Activated CD4-positive, alpha-beta T cell treated with anti-CD3 and anti-CD28 coated beads, Interleukin-2, amount 50 U/mL, for 24 hours (primary cell): ENCODE results near the gene C11orf91.
"Not testable (repeated sequence)": the region's sequence is repeated elsewhere in the genome, so short reads cannot be mapped to it uniquely, and the experiment has no call there.

Experiments used
- DNase-seq, 2 donors: peaks; one replicate each; pipeline ENCODE4 v3.0.0-alpha.2; 2020; ENCODE audit warnings: low read depth in 1 of 2, low spot score in 1 of 2

The C11orf91 gene

GRCh38 chr11:33670250-33671011, 30.2 kb downstream of the C11orf91 start:
- DNase-seq: no peak

- no peak for DNase-seq
Measured at GRCh38 chr11:33669598-33670249, 30.9 kb downstream of the C11orf91 start.

DNA sequence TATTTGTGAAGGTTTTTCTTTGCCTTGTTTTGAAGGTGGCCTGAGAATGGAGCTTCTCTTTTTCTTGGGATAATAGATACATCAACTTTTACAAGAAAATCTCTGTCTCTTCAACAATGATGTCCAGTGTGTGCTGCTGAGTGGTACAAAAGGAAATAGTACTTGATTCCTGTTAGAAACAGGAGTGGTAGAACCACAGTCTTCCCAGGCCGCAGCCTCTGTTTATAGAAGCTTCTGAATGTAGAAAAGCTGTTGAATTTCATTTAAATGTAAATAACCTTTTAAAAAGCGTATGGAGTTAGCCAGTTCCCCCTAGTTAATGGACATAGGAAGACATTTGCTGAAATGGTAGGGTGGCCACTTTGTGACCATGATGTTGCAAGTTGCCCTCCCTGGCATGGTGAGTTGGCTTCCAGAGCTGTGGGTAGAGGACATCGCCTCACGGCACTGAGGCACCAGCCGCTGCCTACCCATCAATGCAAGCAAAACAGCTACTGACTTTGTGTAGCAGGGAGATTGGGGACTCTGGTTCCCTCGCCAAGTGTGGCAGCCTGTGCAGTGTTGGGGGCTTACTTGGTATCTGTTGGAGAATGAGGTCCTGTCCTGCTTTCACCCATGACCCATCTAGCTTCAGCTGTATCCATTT, 31.6 kb downstream of the C11orf91 start:
- DNase-seq: no peak

GRCh38 chr11:33668468-33668825, 32.2 kb downstream of the C11orf91 start:
- DNase-seq: no peak

- DNase-seq: no peak
Measured at GRCh38 chr11:33667819-33668467, 32.7 kb downstream of the C11orf91 start.

DNA sequence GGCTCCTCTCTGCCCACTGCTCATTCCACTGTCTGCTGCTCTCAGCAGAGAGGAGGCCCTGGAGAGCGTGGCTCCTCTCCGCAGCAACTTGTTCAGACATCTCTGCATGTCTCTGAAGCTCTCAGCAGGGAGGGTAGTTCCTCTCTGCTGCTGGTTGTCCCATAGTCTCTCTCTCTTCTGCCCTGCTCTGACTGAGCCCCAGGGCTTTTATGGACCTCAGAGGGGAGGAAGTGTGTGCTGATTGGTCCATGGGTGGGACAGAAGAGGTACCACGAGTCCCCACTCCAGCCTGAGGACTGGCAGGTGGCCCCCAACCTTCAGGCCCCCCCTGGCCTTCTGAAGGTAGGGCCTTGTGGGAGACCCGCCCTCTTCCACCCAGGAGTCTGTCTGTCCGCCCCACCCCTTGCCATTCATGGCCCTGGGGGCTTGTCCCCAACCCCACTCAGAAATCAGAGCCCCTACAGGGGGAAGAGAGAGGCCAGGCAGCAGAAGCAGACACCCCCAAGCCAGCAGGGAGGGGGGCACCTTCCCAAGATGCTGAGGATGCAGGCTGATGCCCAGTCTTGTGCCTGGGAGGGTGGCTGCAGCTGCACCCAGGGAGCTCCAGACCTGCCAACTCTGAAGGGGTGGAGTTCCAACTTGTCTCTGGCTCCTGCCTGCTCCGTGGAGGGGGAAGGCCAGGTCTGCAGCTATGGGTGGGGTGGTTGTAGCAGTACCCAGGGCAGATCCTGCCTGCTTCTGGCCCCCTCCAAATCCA, 35.1 kb downstream of the C11orf91 start:
- no peak for DNase-seq

GRCh38 chr11:33664827-33665226, 35.8 kb downstream of the C11orf91 start:
- DNase-seq: no peak

DNA sequence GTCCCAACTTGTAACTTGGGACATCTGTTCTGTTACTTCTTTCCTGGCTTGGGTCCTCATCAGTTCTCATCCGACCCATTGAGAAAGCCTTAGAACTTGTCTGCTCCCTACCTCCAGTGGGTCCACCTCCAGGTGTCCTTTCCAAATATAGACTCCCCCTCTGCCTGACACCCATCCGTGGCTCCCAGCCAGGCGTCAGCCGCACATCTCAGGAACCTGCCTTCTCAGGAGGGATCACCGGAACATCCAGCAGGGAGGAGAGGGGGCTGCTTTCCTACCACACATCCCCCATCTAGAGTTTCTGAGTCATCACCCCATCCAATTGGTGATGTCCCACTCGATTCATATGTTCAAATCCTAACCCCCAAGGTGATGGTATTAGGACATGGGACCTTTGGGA, 36.5 kb downstream of the C11orf91 start:
- no peak for DNase-seq

DNA sequence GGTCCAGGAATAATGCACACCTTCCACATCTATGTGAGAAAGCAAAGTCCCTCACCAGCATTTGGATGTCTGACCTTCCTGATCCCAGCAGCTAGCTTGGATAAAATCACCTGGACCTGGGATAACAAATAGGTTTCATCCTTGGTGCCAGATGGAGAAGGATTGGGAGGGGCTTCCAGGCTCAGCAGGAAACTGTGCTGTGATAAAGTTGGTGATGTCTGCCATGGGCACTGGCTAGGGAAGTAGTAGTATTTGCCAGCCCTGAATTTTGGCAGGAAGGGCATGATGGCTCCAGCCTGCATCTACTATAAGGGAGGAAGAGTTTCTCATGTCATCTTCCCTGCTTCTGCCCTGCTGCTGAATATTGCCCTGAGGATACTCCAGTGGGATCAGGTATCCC, 37.5 kb downstream of the C11orf91 start:
- DNase-seq: no peak

DNA sequence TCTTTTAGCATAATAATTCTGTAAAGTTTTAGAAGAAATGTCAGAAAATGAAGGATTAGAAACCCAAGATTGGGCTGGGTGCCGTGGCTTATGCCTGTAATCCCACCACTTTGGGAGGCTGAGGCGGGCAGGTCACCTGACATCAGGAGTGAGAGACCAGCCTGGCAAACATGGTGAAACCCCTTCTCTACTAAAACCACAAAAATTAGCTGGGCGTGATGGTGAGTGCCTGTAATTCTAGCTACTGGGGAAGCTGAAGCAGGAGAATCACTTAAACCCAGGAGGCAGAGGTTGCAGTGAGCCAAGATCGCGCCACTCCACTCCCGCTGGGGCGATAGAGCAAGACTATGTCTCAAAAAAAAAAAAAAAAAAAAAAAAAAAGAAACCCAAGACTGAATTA, 39.1 kb downstream of the C11orf91 start:
- not testable (repeated sequence) for DNase-seq

DNA sequence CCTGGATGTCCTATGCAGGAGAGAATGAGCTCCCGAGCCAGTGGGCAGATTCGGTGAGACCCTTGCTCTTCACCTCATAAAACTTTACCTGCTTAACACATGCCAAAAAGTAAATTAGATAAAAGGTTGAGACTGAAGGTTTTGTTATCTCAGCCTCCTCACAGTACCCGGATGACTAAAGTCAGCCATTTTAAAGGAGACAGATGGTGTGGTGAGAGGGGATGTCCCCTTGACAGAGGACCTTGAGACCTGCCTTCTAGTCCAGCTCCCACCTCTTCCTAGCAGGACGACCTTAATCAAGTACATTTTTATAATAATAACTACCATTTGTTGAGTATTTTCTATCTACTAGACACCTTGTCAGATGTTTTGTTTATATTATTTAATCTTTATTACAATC, 39.7 kb downstream of the C11orf91 start:
- no peak for DNase-seq

DNA sequence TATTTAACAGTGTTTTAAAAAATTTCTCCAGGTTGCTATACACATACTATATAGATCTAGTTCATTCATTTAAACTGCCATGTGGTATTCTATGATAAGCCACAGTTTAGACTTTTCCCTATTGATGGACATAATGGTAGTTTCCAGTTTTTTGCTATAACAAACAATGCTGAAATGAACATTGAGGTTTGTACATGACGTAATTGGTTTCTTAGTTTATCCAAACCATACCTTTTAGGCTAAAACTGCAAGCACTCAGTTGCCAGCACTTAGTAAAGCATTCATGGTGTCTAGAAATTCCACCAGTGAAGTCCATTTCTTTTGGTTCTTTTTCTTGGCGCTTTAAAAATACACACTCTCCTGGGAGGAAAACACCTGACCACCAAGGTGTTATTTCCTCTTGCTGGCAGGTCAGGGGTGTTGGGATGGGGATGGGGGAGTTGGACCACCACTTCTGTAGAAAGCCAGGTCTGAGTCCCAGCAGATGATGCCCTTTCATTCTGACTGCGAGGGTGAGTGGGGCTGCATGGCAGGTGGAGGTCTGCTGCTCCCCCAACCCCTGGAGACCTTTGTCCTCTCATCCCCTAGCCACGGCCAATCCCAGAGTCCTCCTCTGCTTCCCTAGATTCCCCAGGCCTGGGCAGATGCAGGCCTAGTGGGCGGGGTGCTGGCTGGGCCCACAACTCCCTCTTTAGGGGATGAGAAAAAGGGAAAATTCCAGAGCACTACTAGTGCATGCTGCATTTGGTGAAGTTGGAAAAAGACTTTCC, 41.1 kb downstream of the C11orf91 start:
- no peak for DNase-seq

DNA sequence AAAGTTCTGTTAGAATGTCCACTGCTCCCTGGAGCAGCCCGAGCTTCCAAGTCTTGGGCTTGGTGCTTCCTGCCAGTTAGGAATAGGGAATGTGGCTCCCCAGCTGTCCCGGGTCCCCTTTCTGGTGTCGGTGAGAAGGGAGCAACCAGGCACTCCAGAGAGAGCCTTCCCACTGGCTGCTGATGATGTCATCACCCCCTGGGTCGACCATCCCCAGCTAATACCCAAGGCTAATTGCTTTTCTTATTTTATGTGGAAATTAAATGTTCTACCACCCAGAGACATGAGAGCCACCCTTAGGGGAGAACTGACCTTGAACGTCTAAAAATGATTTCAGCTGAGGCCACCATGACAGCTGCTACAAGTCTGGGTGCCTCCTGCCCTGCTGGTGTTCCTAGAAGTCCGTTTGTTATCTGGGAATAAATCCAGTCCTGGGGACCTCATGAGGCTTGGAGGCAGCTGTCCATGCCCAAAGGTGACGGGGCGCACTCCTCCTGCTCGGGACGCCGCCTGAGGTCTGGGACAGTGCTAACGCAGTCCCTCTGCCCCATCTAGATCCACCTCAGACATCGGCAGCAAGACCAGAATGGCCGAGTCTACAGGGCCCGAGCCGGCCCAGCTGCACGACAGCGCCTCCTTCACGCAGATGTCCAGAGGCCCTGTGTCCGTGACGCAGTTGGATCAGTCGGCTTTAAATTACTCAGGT, 42.3 kb downstream of the C11orf91 start:
- no peak for DNase-seq

DNA sequence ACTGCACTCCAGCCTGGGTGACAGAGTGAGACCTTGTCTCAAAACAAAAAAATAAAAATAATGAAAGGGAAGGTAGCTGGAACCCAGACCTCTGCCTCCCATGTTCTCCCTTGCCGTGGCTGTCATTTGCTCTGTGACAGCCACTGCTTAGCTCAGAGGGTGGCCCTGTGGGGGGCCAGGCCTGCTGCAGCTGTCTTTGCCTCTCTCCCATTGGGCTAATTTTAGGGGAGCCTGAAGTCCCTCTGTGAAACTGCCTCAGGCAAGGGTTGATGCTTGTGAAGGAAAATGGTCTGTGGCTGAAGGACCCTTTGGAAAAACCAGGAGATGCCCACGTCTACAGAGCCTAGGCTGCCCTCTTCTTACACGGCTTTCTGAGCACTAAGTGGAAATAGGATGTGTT, 42.9 kb downstream of the C11orf91 start:
- DNase-seq: no peak

- no peak for DNase-seq
Measured at GRCh38 chr11:33656768-33657167, 43.9 kb downstream of the C11orf91 start.

DNA sequence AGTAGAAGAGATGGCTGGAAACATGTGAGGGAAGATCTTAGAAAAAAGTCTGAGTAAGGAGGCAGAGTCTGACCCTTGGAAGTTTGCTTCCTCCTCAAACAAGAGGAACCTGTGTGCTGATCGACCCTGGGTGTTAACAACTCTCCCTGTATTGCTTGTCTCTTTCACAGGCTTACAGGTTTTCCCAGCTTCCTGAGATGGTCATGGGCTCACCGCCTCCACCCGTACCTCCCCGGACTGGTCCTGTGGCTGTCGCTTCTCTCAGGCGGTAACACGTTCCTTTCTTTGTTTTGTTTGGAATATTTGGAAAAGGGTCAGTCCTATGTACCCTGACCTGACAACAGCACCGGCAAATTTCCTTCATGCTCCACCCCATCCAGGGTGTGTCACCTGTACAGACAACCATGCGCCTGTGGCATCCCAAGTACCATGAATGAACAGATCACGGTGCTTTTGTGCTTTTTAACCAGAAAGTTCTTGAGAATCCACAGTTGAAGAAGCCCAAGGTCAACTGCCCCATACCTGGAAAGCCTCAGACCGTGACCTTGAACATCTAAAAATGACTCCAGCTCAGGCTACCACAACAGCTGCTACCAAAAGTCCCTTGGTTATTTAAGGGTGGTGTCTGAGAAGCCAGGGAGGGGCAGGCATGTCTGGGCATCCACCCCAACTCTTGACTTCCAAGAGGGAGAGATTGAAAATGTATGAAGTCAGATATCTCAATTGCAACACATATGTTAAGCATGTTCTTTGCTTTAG, 44.6 kb downstream of the C11orf91 start:
- DNase-seq: no peak

DNA sequence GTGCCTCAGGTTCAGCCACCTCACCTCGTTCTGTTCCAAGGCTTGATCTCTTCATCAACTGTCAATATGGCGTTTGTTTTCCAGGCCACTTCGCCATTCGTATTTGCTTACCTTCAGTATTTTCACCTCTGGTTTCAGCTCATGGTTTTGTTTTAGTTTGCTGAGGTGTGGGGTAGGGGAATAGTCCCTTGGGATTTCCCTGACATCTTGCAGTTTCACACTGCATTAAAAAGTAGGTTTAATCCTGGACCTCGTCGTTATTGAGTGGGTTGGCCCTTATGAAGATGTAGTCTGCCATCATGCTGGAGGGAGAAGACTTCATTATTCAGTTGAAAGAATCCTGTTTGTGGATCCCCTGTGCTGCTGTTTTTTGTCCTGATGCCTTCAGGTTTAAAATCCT, 46.0 kb downstream of the C11orf91 start:
- DNase-seq: no peak

DNA sequence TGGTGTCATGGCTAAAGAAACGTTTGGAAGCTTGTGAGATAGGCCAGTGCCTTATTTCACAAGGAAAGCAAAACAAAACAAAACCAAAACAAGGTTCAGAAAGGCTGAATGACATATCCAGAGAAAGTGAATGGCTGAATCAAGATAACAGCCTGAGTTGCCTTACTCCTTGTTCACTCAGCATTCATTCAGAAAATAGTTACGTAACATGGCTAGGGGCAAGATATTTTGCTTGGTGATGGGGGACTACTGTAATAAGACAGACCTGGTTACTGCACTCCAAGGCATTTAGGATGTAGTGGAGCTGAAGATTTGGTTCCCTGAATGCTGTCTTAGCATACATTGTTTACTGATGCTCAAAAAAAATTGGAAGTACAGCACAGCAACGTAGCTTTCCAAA, 47.7 kb downstream of the C11orf91 start:
- no peak for DNase-seq

DNA sequence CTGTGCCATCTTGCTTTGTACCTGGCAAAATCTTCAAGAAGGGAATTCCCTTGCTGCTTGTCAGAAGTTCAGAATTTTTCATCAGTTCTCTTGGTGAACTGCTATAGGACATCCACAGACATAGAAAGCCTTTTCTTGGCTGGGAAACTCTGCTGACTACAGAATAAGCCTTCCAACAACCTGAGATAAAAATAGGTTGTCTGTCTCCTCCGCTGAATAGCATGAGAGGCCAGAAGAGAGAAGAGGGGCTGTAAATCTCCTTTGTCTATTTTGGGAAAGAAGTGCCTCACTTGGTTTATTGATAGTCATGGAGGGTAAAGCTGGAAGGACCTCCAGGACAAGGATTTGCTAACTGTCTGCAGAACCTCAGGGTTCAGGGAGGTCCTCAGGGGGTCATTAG, 48.2 kb downstream of the C11orf91 start:
- no peak for DNase-seq
